ENCODE measurements around the gene EMC10. TPM values are rescaled to one million over a fixed set of nuclear protein-coding genes. Genes with fewer than 3 reads are reported as not detected.
"Not testable (repeated sequence)": the region's sequence is repeated elsewhere in the genome, so short reads cannot be mapped to it uniquely, and the experiment has no call there.

The EMC10 gene
- total RNA-seq, 1 donor from 2014 or later = 123 TPM

DNA sequence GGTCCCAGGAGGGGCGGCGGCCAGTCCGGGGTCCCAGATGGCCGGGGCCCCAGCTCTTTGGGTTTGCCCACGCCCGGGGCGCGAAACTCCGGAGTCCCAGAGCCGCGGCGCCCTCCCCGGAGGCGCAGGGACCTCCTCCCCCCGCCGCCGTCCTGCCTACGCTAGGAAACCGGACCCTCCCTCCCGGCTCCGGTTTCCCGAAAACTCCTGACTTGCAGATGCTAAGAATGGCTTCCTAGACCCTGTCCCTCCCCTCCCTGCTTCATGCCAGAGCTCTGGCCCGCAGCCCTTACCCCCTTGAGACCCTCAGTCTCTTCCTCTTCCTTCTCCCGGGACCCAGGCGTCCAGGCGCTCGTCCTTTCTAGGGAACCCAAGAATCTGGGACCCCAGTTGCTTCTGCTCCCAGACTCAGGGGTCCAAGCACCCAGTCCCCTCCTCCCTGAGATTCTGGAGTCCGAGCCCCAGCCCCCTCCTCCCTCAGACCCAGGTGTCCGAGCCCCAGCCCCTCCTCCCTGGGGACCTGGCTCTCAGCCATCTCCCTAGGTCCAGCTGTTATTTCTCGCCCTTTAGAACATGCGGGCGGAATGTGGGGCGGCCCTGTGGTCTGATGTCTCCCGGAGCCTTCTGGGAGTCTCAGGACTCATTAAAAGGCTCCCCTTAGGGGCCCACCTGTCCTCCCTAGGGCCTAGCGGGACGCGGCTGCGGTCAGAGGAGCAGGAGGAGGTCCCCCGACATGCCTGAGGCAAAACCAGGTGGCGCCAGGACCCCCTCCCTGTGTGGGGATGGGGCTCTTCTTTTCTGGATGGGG lies 43.9 kb upstream of the EMC10 start, which contains the start of gene MYBPC2:
MYBPC2 (plus strand) TSS at position 672 of the 808 bp plus-strand sequence; CDS start at position 734, 62 bp downstream.
- no peak for DNase-seq (ENCODE audit: low read depth)
- H3K4me3 ChIP-seq (ENCODE audit: low read depth, low read length) = peak within 1 kb of the TSS; percentile 62
- TF ChIP-seq, protein P1, sequence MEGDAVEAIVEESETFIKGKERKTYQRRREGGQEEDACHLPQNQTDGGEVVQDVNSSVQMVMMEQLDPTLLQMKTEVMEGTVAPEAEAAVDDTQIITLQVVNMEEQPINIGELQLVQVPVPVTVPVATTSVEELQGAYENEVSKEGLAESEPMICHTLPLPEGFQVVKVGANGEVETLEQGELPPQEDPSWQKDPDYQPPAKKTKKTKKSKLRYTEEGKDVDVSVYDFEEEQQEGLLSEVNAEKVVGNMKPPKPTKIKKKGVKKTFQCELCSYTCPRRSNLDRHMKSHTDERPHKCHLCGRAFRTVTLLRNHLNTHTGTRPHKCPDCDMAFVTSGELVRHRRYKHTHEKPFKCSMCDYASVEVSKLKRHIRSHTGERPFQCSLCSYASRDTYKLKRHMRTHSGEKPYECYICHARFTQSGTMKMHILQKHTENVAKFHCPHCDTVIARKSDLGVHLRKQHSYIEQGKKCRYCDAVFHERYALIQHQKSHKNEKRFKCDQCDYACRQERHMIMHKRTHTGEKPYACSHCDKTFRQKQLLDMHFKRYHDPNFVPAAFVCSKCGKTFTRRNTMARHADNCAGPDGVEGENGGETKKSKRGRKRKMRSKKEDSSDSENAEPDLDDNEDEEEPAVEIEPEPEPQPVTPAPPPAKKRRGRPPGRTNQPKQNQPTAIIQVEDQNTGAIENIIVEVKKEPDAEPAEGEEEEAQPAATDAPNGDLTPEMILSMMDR (conservative IDR thresholded peaks at IDR 0.05; ENCODE audit: low read depth, low read length) = no peak

DNA sequence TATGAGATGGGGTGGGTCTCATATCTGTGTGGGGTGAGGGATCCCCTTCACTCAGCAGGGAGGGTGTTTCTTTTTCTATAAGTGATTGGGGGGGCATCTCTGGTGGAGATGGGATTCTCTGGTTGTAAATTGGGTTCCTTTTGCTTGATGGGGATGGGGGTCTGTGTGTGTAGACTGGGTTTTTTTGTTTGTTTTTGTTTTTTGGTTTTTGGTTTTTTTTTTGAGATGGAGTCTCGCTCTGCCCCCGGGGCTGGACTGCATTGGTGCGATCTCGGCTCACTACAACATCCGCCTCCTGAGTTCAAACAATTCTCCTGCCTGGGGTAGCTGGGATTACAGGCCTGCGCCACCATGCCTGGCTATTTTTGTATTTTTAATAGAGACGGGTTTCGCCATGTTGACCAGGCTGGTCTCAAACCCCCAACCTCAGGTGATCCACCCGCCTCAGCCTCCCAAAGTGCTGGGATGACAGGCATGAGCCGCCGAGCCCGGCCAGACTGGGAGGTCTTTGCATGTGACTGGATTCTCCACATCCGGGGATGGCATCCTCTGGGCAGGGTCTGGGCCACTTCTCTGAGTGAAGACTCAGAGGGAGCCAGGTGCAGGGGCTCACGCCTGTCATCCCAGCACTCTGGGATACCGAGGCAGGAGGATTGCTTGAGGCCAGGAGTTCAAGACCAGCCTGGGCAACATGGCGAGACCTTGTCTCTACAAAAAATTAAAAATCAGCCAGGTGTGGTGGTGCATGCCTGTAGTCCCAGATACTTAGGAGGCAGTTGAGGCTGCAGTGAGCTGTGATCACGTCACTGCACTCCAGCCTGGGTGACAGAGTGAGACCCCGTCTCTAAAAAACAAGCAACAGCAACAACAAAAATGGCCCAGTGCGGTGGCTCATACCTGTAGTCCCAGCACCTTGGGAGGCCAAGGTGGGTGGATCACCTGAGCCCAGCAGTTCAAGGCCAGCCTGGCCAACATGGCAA lies 42.8 kb upstream of the EMC10 start:
- no peak for DNase-seq (ENCODE audit: low read depth)
- H3K4me3 ChIP-seq (ENCODE audit: low read depth, low read length) = no peak overlapping the region
- TF ChIP-seq, protein P1 (conservative IDR thresholded peaks at IDR 0.05; ENCODE audit: low read depth, low read length) = no peak

DNA sequence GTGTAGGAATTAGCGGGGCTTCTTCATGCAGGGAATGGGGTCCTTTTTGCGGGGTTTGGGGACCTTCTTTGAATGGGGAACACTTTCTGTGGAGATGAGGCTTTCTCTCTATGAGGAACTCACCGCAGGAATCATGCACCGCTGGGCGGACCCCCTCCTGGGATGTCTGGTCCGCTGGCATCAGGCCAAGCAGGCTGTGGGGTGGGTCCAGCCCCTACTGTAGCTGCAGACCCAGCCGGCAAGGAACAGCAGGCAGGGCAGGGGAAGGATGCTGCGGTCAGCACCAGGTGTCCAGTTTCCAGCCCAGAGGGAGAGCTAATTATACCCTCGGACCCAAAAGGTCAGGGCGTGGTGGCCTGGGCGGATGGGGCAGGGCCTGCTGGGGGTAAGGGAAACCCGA lies 41.8 kb upstream of the EMC10 start:
- TF ChIP-seq, protein P1 (conservative IDR thresholded peaks at IDR 0.05; ENCODE audit: low read depth, low read length) = no peak
- H3K4me3 ChIP-seq (ENCODE audit: low read depth, low read length) = no peak overlapping the region
- DNase-seq (ENCODE audit: low read depth) = no peak

DNA sequence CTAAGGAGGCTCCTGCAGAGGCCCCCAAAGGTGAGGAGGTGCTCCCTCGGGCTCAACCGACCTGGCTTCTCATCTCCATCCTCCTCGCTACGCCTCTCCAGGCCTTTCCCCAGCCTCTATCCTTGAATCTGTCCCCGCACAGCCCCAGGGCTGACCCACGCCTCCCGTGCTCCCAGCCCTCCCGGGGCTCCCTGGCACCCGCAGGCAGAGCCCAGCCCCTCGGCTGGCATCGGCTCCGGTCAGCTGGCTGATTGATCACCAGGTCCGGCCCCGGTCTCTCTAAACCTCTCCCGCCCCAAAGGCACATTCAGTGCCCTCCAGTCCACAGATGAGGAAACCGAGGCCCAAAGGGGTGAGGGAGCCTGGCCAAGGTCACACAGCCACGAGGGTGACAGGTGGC lies 41.1 kb upstream of the EMC10 start:
- H3K4me3 ChIP-seq (ENCODE audit: low read depth, low read length) = no peak overlapping the region
- no peak for DNase-seq (ENCODE audit: low read depth)
- TF ChIP-seq, protein P1 (conservative IDR thresholded peaks at IDR 0.05; ENCODE audit: low read depth, low read length) = no peak

DNA sequence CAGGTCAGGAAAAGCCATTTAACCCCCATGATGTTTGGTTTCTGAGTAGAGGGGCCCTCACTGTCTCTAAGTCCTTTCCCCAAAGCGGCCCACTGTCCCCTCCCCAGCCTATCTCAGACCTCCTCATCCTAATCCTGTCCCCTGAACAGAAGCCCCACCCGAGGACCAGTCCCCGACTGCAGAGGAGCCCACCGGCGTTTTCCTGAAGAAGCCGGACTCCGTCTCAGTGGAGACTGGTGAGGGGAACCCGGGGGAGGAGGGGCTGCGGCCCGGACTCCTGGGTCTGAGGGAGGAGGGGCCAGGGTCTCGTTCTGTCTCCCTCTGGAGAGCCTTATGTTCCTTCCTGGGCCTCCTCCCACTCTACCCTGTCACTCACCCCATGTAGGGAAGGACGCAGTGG lies 40.7 kb upstream of the EMC10 start:
- DNase-seq (ENCODE audit: low read depth) = no peak
- TF ChIP-seq, protein P1 (conservative IDR thresholded peaks at IDR 0.05; ENCODE audit: low read depth, low read length) = no peak
- no peak overlapping the region for H3K4me3 ChIP-seq (ENCODE audit: low read depth, low read length)

DNA sequence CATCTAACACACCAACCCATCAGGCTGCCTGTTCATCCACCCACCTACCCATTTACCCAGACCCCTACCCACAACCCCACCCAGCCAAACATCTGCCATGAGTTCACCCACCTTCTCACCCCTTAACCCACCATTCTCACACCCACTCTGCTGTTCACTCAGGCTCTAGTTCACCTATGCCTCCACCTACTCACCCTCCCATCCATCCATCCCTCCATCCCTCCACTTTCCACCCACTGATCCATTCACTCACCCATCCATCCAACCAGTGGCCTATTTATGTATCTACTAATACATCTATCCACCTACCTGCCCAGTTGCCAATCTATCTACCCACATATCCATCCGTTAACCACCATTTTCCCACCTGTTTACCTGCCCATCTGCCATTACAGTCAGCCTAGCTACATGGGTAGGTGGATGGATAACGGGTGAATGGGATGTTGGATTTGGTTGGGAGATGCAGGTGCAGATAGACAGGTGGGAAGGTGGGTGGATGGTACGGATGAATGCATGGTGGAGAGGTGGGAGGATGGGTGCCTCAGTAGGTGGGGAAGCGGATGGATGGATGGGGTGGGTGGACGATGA lies 38.4 kb upstream of the EMC10 start:
- TF ChIP-seq, protein P1 (conservative IDR thresholded peaks at IDR 0.05; ENCODE audit: low read depth, low read length) = no peak

DNA sequence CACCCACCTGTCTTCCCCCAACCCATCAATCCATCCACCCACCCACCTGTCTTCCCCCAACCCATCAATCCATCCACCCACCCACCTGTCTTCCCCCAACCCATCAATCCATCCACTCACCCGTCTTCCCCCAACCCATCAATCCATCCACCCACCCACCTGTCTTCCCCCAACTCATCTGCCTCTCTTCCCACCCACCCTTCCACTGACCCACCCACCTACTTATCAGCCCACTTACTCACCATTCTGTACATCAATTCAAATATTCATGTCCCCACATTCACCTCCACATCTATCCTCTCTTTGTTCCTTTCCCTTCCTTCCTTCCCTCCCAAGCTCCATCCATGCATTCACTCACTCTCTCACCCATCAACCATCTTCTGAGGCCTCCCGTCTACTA lies 37.2 kb upstream of the EMC10 start:
- not testable (repeated sequence) for DNase-seq (ENCODE audit: low read depth); H3K4me3 ChIP-seq (ENCODE audit: low read depth, low read length)

More for the DNA sequence above, 38.4 kb upstream of the EMC10 start:
- no peak for DNase-seq (ENCODE audit: low read depth)
- no peak overlapping the region for H3K4me3 ChIP-seq (ENCODE audit: low read depth, low read length)
